CD4-positive, alpha-beta T cell treated with Interleukin-15 for 4 hours (primary cell): ENCODE results near the gene FBLN1.
"Not testable (repeated sequence)": the region's sequence is repeated elsewhere in the genome, so short reads cannot be mapped to it uniquely, and the experiment has no call there.

Source experiments
- DNase-seq: peaks from one replicate; pipeline ENCODE4 v3.0.0-alpha.2; 2020; ENCODE audit warnings: low spot score

Gene FBLN1

DNA sequence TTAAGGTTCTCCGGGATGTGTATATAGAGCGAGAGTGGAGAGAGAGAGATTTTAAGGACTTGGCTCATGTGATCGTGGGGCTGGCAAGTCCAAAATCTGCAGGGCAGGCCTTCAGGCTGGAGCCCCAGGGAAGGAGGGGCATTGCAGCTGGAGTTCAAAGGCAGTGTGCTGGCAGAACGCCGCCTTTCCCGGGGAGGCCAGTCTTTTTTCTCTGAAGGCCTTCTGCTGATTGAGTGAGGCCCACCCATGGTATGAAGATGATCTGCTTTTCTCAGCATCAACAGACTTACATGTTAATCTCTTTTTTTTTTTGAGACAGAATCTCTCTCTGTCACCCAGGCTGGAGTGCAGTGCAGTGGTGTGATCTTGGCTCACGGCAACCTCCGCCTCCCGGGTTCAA is 25.4 kb downstream of the FBLN1 start:
- no peak for DNase-seq

GRCh38 chr22:45529105-45529504 is 26.4 kb downstream of the FBLN1 start:
- DNase-seq, result no peak

DNA sequence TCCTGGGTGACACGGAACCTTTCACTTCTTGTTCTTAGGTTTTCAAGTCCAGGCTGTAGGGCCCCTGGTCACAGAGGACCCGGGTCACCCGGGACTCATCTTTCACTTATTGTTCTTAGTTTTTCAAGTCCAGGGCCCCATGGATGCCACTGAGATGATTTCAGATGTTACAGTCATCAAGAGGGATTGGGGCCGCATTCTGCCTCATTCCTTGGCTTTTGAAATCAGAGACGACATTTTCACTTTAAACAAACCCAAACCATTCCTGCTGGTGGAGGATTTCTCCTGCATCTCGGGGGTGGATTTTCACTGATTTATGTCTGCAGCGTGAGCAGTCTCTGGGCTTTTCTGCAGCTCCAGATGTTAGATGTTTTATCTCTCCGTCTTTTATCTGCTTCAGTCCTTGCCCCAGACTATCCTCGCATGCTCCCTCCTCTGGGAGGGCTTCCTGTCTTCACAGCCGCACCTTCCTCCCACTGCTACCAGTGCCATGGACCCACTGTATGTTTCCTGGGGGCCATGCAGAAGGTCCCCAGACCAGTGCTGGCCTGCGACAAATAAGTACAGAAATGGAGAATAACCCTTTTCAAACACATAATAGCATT is 27.4 kb downstream of the FBLN1 start:
- DNase-seq, result no peak

DNA sequence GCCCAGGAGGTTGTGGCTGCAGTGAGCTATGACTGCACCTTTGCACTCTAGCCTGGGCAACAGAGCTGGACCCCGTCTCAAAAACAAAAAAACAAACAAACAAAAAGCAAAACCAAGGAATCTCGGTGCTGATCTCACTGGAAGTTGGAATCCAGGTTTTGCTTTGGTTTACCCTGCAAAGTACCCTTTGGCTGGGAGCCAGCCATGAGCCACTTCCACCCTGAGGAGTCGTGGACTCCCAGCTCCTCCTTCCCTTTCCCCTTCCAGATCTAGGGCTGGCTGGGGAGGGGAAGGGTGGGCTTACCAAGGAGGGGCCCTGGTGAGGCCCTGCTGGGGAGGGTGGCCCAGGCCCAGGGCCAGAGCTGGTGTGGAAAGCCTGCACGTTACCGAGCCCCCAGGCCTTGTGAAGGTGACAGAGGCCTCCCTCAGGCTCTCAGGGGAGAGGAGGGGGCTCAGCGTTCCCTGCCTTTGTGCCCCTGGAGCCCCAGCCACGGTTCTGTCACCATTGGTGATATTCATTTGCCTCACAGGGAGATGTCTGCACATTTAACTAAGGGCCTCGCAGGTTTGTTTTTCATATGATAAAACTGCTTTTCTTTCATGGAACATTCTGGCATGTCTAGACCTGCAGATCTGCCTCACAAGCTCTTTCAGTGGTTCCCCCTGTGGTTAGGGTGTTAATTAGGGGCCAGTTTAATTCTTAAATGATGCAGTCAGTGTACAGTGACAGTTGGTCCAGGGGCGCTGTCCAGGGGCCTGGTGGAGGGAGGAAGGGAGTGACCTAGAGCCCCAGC is 29.0 kb downstream of the FBLN1 start:
- DNase-seq, result no peak

DNA sequence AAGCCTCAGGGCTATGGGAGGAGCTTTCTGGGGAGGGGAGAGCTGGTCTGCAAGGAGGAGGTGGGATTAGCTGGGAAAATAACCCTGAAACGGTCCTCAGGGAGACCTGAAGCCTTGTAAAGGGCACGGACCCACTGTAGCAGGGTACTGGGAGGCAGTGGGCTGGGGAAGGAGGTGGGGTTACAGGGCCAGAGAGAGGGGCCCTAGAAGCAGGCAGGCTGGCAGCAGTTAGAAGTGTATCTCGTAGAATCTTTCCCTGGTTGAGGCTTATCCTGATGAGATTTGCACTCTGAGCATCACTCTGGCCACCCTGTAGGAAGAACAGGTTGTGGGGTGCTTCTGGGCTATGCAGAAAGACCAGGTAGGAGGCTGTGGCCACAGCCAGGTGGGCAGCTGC is 29.6 kb downstream of the FBLN1 start:
- DNase-seq, result no peak

GRCh38 chr22:45533703-45534102 is 31.0 kb downstream of the FBLN1 start:
- no peak for DNase-seq

DNA sequence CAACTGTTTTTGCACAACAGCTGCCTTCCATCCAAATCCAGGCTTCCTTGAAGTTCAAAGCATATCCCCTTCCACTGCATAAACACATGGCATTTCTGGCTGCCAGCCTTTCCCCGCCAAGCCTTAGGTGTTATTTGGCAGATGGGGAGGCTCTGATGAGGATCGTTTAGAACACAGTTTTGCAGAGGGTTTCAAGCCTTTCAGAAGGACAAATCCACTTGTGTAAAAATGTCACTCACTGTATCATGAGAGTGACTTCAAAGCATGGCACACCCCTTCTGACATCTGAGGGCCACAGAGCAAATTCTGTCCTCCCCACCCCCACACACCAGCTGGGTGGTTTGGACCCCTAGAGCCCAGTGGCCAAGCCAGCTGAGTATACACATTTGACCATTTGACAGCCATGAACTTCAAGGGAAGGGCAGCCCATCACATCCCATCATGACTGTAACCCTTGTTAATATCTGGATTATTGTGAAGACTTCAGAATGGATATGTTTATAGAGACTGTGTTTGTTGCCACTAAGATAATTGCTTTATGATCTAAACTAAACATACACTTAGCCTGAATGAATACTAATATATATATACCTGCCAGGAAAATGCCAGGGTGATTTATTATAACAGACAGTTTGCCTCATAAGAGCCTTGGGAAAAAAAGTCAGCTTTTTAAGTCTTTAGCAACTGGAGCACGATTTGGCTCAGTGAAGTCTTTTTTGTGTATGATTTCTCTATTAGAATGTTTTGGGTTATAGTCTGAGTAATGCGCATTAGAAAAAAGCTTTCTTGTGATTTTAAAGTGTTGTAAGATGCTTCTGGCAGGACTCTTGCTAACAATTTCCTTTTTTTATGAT is 31.9 kb downstream of the FBLN1 start:
- no peak for DNase-seq

DNA sequence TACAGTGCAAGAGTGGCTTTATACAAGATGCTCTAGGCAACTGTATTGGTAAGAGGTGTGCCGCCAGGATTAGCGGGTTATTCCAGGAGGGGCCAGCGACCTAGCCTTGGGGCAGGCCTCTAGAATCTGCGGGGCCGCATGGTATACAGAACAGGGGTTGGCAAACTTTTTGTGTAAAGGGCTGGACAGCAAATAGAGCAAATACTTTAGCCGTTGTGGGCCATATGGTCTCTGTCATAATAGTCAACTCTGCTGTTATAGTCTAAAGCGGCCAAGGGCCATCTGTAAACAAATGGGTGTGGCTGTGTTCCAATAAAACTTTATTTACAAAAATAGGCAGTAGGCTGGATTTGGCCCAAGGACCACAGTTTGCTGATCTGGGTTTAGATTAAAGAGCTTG is 32.6 kb downstream of the FBLN1 start:
- no peak for DNase-seq

GRCh38 chr22:45535835-45536234 is 33.2 kb downstream of the FBLN1 start:
- not testable (repeated sequence) for DNase-seq

GRCh38 chr22:45537734-45538181 is 35.1 kb downstream of the FBLN1 start:
- no peak for DNase-seq

DNA sequence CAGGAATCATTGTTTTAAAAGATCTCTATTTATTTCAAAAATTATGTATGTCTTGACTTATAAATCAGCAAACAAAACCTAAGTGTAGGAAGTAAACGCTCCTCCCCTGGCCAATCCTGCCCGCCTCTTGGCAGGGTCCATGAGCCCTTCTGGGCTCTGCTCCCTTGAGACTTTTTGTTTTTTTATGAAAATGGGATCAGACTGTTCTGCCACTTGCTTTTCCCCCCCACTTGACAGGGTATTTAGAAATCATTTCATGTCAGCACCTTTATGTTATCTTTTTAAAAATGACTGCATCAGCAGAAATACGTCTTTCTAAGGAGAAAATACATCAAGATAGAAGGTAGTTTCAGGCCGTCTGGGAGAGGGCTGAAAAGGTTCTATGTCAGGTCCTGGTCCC is 35.6 kb downstream of the FBLN1 start:
- DNase-seq, result no peak

DNA sequence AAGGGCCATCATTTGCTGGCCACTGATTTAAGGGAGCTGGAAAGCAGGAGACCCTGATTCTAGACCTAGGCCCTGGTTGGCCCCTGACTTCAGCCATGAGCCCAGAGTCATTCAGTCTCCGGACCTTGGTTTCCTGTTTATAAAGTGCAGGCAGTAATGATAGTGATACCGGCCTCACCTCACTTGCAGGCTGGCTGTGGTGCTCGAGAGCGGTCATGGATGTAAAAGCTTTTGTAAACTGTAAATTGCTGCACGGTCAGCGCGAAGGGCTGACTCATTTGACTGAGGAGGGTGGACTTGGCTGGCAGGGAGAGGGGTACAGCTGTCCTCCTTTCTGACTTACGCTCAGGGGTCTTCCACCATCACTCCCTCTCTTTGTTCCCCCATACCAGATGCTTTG is 37.4 kb downstream of the FBLN1 start:
- DNase-seq, result no peak

DNA sequence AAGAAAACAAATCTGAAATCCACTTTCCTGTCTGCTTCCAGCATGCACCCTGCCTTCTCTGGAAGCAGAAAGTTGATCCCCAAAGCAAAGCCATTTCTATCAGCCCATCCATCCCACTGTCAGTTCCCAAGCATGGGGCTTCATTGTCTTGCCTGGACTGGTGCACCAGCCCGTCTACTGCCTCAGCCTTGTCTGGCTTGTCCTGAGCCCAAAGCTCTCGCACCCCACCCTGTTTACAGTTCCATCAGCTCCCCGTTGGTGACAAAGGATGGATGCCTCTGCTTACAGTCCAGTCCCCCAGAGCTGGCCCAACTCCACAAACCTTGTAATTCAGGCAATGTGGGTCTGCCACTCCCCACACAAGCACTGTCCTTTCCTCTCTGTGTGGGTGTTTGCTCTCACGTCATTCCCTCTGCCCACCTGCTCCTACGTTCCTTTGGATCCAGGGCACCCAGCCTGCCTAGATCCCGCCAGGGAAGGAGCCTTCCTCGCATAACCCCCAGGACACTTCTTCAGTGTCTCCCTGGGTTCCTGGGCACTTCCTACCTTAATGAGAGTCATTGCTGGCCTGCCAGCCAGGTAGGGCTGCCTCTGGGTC is 38.8 kb downstream of the FBLN1 start:
- DNase-seq, result no peak

- no peak for DNase-seq
These were observed 39.4 kb downstream of the FBLN1 start for GRCh38 chr22:45542001-45542520.

- not testable (repeated sequence) for DNase-seq
These were observed 40.1 kb downstream of the FBLN1 start for GRCh38 chr22:45542736-45543135.

DNA sequence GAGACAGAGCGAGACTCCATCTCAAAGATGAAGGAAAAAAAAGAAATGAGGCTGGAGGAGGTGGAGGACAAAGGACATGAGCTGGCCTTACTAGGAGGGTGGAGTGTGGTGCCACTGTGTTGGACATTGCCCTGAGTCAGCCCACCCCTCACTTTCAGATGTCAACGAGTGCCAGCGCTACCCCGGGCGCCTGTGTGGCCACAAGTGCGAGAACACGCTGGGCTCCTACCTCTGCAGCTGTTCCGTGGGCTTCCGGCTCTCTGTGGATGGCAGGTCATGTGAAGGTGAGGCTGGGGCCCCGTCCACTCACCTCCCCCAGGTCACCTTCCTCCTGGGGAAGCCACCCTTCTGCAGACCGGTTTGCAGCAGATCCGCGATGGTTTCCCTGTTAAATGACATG is 40.6 kb downstream of the FBLN1 start:
- no peak for DNase-seq

DNA sequence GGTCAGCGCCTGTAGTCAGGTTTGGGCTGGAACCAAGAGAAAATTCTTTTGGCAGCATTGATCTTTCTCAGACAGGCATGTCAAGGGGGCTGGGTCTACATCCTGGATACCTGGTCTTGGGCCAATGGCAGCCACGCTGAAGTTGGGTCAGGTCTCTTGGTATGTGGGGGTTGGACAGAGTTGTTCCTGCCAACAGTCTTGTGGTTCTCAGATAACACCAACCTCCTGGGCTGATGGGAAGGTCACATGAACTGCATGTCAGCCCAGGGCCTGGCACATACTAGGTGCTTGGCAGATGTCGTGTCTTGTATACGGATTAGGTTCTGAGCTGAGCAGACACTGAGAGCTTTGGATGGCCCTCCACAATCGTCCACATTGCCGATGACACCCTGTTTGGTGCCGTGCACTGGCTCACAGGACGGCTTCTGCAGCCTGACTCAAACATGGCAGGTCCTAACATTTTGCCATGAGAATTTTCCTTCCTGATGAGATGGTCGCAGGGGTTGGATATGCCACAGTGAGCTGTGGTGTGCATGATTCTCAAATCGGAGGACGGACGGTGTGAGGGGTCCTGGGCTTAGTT is 42.0 kb downstream of the FBLN1 start:
- DNase-seq, result no peak

DNA sequence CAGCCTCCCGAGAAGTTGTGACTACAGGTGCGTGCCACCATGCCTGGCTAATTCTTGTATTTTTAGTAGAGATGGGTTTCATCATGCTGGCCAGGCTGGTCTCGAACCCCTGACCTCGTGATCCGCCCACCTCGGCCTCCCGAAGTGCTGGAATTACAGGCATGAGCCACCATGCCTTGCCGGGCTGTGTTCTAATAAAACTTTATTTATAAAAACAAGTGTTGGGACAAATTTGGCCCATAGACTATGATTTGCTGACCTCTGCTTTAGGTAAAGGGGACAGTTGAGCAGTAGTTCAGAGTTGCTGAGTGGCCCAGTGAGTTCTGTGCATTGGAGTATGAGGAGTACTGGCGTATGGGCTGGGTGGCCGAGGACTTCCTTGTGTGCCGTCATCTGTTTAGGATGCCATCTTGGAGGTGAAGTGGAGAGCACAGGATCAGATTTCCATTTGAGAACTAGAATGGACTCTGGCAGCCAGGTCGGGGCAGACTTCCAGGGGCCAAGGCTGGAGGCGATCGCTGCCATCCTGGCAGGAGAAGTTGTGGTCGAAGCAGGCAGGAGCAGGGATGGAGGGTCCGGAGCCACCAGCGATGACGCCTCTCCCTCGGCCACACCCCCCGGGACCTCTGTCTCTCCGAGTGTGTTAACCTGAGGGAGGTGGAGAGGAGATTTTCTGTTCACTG is 43.8 kb downstream of the FBLN1 start:
- DNase-seq, result no peak

- DNase-seq, result no peak
These were observed 44.3 kb downstream of the FBLN1 start for GRCh38 chr22:45547016-45547345.

- DNase-seq, result no peak
These were observed 45.0 kb downstream of the FBLN1 start for GRCh38 chr22:45547731-45548130.

DNA sequence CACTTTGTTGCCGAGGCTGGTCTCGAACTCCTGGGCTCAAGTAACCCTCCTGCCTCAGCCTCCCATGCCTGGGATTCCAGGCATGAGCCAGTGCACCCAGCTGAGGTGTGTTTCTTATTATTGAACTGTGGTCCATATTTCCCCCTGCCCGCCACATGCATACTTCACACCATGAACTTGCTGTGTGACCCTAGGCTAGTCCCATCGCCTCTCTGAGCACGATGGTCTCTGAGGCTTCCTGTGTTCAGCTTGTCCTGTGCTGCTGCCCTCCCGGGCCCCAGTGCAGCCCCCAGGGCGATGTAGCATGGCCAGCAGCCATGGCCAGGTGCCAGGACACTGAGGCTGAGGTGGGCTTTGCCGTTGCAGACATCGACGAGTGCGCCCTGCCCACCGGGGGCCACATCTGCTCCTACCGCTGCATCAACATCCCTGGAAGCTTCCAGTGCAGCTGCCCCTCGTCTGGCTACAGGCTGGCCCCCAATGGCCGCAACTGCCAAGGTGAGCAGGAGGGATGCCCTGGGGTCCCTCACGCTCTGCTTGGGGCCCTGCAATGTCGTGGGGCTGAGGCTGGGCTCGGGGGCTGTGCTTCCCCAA is 45.7 kb downstream of the FBLN1 start:
- DNase-seq, result no peak
